NCI-H345 treated with DMSO at 0.1 percent for 48 hours (cell line): Measurements from ENCODE around the gene PDE6A.

Experiments used
- DNase-seq: peaks from one replicate; lab custom pipeline; 2025; ENCODE audit not compliant: unreplicated experiment; lab: John Stamatoyannopoulos, UW

Gene PDE6A

DNA sequence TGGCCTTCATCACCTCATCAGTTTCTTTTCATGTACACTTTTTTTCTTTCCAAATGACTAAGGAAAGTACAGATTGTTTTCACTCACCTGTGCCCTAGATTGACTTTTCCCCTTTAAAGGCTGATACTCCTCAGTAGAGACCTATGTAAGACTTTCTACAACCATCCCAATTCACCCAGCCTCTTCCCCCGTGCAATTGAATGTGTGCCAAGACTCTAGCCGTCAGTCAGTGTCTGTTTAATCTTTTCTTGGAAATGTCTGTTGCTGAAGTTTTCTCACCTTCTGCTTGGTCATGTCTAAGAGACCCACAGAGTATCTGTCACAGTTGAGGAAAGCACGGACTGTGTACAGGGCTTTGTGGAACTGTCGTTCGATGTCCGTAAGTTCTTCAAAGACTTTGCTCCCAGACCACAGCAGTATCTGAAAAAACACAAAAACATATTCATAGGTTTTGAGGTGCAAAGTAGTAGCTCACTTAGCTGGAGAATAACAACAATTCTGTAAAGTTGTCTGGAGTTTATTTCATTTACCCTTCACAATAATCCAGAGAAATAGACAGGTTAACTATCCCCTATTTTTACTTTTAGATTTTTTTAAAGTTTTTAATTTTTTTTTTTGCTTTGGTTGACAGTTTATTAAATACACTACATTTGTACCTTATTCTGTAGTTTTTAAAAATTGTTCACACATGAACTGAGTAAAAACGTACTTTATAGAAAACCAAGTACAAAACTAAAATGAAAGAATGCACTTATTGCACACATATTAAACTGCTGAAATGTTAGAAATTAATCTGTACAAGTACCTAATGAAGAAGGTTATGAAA is 13.6 kb downstream of the PDE6A start:
- no peak for DNase-seq

DNA sequence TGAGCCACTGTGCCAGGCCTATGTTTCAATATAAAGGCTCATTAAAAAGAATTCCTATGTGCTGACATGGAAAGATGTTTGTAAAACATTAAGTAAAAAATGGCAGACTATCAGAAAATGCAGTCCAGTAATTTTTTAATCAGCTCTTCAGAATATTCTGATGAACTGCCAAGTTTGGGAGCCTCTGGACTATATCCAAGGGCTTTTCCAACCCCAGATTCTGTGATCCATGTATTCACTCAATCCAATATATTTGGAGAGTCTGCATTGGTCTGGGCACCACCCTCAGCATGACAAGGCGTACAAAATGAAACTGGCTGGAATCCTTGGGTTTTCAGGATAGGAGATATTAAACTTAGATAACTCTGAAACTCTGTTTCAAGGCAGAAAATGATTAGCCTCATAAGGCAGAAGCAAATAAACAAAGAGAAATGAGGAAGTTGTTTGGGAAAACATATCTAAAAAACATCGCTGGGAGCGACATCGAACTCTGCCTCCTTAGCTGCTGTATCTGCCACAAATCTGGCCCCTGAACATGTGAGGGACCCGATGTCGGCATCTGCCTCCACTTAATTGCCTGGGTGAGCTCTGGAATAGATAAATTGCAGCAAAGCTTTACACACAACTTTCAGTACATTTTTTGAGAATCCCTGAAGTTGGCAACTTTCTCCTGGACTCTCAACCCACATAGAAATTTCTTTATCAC is 14.4 kb downstream of the PDE6A start:
- DNase-seq, result no peak

DNA sequence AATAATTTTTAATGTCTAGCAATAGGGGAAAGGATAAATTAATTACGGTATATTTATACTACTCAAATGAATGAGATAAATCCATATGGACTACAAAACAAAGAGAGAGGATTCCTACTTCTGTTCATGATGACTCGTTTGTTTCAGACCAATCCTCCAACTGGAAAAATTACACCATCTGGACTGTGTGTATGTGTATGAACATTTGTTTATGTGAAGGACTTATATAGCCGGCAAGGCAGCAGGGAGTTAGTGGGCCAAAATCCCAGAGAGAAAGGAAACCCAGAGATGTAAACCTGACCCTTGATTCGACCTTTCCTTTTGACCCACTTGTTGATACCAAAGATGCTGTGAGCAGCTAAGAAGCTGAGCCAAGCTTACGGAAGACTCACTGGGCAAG is 20.1 kb downstream of the PDE6A start:
- no peak for DNase-seq

DNA sequence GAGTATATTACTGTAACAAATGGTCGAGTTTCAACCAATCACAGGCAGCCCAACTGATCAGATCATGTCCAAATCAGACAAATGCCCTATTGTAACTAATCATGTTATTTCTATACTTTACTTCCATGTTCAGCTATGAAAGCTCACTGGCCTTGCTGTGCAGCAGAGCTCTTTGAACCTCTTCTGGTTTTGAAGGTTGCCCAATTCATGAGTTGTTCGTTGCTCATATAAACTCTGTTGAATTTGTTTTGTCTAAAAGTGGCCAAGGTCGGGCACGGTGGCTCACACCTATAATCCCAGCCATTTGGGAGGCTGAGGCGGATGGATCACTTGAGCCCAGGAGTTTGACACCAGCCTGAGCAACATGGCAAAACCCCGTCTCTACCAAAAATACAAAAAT is 21.6 kb downstream of the PDE6A start:
- no peak for DNase-seq

DNA sequence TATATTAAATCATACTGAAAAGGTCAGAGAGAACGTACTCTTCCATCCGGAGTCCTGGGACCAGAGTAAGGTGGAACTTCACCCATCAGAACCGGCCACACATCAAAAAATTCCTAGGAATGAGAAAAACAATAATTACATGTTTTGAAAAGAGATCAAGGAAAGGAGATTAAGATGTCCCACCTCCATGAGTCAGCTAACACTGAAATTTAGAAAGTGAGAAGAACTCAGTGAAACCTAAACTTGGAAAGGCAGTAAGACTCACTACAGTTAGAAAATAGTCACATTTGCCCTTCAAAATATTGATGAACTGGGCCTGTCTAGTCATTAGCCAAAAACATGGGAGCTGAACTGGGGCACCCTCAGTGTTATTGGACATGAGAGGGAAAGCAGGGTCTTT is 23.0 kb downstream of the PDE6A start:
- no peak for DNase-seq

DNA sequence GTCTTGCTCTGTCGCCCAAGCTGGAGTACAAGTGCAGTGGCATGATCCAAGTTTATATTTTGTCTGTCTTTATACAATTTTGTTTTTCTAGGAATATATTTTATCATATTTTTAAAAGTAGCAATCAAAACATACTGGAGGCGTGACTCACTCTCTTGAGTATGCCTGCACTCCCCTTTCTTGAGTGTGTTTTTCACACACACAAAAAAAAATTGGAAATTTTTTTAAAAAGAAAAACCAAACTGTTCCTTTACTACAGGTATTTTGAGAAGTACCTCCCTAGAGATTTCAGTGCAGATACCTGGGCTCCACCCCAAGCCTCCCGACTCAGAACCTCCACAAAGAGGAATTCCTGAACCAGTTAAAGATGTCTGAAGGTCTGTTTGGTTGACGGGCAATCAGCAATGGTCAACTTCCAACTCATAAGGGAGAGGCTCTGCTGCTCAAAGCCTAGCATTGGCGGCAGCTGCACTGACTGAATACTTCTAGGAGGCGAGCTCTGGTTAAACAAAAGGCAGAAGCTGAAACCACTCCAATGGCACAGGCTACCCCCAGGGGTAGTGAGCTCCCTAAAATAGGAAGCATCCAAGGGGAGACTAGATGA is 27.4 kb downstream of the PDE6A start:
- no peak for DNase-seq

DNA sequence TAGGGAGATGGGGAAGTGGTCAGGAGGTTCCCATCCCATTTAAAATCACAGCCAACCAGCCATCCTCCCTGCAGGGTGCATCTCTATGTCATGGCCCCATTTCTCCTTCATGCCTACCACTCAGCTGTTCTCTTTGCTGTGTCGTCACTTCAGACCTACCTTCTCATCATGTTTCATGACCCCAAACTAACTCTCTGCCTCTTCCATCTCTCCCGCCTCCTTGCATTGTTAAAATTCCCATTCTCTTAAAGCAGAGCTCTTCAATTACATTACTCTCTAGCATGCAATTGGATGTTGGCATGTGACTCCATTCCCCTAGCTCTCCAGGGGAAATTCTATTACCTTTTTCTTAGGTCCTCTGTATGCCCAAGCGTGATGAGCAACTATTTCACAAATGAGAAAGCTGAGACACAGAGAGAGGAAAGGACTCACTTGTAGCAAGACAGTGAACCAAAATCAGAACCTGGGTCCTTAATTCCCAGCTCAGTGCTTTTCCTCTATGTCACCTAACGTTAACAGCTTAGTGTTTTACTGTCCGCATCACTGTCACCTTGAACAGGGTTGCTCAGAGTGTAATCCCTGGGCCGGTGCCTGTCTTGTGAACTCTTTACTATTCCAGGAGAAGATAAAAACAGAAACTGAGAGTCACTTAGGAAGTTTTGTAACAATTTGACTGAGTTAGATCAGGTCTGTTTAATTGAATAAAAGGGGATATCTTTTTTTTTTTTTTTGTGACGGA is 28.1 kb downstream of the PDE6A start:
- no peak for DNase-seq

DNA sequence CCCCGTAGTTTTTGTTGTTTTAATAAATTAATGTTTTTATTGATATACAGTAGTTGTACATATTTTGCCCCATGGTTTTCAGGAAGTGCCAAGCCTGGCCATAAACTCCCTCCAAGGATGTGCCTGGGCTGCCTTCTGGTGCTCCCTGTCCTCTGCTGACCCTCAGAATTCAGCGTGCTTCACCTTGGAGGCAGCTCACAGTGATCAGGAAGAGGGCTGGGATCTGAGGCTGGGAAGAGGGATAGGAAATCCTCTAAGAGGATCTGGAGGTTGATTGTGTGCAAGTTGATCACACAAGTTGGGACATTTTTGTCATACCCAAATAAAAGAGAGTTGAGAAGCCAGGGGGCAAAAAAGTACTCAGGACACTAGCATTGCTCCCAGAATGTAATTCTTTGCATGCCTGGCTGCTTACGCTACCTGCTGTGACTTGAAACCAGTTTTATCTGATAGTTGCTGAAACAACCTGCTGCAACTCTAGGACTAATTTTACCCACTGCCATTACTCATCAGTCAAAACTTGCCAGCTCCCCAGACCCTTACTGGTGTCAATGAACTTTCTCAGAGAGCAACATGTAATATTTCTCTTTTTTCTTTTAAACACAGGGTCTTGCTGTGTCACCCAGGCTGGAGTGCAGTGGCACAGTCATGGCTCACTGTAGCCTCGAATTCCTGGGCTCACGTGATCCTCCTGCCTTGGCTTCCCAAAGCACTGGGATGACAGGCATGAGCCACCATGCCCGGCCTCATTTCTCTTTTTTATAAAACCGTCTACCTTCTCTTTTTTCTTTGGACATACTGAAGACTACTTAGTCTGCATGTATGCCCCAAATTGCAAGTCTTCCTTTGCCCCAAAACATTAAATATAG is 29.0 kb downstream of the PDE6A start:
- no peak for DNase-seq

DNA sequence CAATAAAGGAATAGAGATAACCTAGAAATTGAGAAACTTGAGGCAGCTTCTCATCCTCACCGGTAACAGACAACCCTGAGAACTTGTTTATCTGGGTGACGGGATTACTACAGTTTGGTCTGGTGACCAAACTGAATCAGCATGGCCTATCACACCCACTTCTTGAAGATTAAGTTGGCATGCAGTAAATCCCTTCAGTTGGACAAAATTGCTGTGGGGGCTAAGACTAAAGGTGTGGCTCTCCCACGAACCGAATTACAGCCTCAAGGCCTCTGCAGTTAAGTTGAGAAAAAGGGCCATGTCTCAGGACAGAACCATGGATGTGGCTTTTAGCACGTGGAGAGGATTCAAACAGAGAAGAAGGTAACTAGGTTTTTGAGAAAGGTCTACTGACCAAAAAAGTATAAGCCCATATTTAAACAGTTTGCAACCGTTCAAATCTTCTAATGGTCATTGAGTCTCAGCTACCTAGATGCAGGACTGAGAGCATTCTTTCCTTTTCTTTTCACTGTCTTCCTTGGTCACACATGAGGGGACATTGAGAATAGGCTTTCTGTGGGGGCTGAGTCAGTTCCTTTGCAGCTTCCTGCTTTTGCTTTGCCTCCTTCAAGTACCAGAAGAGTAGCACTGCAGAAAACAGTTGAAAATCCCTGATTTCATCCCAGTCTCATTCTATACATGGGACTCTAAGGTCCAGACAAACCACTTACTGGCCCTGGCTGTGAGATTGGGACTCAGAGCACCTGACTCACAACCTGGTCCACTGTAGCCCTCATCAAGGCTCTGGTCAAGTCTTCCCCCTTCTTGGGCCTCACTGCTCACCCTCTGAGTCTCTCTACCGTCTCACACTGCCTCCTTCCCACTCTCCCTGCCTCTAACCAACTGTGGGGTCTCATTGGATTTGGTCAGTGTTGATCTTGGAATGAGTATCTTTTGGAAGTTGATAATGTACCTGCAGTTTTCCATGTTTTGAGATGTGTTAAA is 30.9 kb downstream of the PDE6A start:
- no peak for DNase-seq

DNA sequence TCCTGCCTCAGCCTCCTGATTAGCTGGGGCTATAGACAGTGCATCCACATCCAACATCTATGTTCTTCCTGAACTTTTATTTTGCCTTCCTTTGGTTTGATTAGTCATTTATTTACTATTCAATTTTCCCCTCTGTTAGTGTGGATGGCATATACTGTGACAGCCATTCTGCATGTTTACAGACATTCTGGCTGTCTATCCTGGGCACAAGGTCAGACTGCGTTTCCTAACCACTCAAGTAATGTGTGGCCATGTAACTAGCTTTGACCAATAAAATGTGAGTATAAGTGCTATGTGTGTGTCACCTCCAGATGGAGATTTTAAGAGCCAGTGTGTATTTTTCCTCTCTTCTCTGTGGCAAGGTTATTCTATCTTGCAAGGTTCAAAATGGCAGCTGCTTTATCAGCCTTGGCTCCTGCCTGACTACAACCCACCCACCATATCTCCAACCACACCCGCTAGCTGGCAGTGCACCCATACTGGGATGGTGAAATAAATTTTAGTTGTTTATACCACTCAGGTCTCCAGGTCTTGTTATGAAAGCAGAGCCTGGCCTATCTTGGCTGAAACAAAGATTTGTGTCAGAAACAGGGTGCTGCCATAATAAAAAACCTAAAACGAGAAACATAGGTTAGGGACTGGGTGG is 32.2 kb downstream of the PDE6A start:
- no peak for DNase-seq

DNA sequence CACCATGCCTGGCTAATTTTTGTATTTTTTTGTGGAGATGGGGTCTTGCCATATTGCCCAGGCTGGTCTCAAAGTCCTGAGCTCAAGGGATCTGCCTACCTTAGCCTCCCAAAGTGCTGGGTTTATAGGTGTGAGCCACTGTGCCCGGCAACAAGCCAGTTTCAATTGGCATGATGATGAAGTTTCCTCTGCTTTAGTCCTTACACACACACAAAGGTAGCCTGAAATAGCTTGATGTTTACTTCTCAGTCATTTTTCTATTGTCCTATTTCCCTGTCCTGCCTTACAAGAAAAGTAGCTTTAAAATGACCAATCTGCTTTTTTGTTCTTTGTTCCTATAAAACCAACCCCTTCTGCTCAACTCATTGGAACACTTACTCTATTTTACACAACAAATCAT is 33.6 kb downstream of the PDE6A start:
- no peak for DNase-seq

DNA sequence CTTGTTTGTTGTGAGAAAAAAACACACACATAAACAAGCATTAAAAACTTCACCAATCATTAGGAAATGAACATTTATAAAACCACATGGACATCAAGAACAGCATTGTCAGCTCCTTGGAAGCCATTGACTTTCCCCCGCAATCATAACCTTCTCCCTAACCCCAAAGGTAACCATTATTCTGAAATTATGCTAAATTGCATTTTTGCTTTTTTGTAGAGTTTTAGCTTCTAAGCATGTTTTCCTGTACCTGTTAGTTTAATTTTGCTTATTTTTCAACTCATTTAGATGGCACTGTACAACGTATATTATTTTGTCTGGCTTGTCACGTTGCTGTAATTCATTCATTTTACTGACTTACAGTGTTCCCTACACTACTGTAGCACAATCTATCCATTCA is 36.8 kb downstream of the PDE6A start:
- no peak for DNase-seq

DNA sequence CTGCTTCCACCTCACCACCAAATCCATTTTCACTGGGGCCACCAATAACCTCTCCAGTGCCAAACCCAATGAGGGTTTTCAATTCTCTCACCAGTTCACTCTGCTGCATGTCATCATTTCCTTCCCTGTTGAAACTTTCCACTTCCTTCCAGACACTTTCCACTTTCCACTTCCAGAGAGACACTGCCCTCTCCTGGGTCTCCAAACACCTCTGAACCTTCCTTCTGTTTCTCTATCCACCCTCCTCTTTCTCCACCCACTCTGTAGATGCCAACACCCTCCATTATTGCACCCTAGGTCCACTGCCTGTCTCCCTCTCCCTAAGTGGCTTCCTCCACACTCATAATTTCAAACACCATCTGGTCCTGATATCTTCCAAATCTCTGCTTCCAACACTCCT is 39.6 kb downstream of the PDE6A start:
- no peak for DNase-seq

DNA sequence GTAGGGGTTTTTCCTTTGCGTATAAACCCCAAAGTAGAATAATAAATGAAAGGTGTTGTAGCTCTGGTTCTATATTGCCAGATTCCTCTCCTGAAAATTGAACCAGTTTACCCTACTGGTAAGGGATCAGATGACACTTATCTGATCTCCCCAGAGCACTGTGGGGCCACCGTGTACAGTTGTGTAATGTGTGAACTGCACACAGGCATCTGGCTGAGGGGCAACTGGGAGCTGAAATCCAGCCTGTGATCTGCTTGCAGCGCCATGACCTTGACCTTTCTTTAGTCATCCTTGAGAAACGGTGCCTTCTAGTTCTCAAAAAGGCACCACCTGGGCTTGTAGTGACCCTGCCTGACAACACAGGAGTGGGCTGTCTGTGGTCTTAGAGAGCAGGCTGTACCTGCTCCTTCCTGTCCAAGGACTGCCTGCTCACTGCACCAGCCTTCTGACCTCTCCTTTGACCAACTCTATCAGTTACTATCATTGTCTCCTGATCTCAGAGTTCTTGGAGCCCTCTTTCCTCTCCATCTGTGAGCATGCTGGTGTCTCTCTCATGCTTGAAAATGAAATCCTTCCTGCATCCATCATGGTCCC is 40.2 kb downstream of the PDE6A start:
- DNase-seq, result no peak

DNA sequence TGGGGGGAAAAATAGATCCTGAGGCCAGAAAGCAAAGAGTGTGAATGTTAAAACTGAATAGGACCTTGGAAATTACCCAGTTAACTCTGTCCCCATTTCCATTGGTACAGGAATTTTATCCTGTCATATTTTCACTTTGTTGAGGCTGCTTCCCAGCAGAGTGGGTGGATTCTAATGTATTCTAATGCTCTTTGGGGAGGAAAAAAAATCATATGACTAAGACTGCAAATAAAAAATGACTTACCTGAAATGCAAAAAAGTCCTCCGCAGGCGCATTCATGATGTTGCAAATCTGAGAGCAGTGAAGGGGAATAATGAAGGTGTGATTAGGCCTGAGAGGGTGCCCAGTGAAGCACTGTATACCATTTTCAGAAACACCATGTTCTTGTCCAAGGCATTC is 41.2 kb downstream of the PDE6A start:
- DNase-seq, result no peak

DNA sequence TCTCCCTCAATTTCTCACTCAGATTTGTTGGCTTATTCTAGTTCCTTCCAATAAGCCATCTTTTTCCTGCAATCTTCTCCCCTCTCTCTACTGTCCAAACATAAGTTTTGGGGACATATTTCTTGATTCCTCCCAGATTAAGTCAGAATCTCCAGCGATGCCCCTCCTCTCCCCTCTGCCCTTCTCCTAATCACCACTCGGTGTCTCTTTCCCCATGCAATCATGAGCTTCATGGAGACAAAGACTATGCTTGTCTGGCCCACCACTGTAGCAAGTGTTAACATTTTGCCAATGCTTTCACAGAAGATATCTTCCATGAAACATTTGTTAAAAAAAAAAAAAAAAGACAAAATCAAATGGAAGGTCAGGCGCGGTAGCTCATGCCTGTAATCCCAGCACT is 42.4 kb downstream of the PDE6A start:
- no peak for DNase-seq

DNA sequence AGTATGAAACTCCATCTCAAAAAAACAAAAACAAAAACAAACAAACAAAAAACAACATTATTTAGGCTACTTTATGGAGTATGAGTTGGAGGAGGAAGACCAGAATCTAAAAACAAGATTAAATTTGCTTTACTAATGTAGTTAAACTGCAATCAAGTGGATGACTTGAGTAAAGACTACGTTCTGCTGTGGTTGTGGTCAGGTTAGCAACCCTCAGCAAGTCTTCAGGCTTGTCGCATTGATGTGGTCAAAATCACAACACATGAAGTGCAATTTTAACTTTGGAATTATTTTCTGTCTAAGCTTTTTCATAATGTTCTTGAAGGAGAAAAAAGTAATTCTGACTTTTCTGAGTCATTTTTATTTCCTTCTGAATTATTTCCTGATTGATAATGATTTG is 43.1 kb downstream of the PDE6A start:
- no peak for DNase-seq

DNA sequence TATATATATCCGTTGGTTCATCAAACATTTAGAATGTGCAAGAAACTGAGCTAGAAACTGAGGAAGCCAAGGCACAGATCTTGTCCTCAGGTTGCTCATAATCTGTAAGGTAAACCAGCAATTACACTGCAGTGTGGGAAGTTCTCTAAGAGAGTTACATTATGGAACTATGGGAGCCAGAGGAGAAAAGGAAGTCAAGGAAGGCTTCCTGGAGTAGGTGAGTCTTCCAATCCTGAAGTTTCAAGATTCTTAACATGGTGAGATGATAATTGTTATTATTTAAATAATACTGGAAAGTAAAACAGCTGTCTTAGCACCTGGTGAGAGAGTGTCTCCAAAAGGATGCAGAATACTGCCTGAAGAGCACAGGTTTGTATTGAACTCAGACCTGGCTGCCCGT is 44.2 kb downstream of the PDE6A start:
- DNase-seq, result no peak

DNA sequence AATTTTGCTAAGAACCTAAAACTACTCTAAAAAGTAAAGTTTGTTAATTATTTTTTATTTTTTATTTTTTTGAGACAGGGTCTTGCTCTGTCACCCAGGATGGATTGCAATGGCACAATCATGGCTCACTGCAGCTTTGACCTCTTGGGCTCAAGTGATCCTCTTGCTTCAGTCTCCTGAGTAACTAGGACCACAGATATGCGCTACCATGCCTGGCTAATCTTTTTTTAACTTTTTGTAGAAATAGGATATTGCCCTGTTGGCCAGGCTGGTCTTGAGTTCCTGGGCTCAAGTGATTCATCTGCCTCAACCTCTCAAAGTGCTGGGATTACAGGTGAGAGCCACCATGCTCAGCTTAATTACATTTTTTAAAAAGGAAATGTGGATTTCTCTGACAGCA is 45.8 kb downstream of the PDE6A start:
- no peak for DNase-seq
